Coronary artery (tissue), 2 donors: ENCODE data around the gene IGLL5.

Experiments used
- DNase-seq: peaks from one replicate; pipeline ENCODE4 v3.0.0-alpha.2; 2017; ENCODE audit warnings: low spot score
- H3K27ac ChIP-seq, 2 donors: fragments of 200-600 bp; sonication (generic); one replicate each; pipeline ENCODE4 v1.5.1; 2016 to 2019
- H3K4me3 ChIP-seq: fragments of 200-600 bp; sonication (generic); 2 replicates; pipeline ENCODE4 v1.5.1; 2016; ENCODE audit warnings: mild to moderate bottlenecking, moderate library complexity
- CTCF ChIP-seq: fragments of 200-600 bp; sonication (generic); IDR thresholded peaks from one replicate; pipeline ENCODE4 v1.5.1; 2019; ENCODE audit warnings: antibody characterized with exemption

The IGLL5 gene

GRCh38 chr22:22931557-22932270, 44.1 kb downstream of the IGLL5 start:
- Histone ChIP-seq H3K4me3 (no peak overlapping the region), H3K27ac (no peak overlapping the region)
- DNase-seq, result no peak
- TF ChIP-seq CTCF, result no peak

DNA sequence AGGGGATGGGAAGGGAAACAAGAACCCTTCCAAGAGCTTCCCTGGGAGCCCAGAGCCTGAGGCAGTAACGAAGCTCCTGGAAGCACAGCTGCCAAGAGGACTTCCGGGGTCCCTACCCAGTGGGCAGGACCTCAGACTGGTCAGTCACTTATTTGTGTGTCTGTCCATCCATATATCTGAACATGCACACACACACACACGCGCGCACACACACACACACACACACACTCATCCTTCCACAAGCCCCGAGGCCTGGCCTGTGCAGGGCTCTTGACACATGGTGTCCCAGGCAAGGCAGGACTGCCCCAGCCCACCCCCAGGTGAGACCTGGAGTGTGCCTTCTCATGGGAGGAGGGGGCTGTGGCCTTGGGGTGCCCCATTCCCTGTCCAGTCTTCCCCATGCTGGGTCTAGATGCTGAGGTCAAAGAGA, 44.9 kb downstream of the IGLL5 start:
- no peak overlapping the region for H3K27ac ChIP-seq
- no peak for TF ChIP-seq CTCF
- no peak for DNase-seq
- H3K4me3 ChIP-seq, result no peak overlapping the region

GRCh38 chr22:22933100-22933806, 45.6 kb downstream of the IGLL5 start:
- Histone ChIP-seq H3K4me3 (no peak overlapping the region), H3K27ac (no peak overlapping the region)
- no peak for DNase-seq
- TF ChIP-seq CTCF, result no peak

- no peak overlapping the region for H3K27ac ChIP-seq
- H3K4me3 ChIP-seq, result no peak overlapping the region
- no peak for TF ChIP-seq CTCF
- no peak for DNase-seq
These were observed 46.4 kb downstream of the IGLL5 start for GRCh38 chr22:22933807-22934542.

DNA sequence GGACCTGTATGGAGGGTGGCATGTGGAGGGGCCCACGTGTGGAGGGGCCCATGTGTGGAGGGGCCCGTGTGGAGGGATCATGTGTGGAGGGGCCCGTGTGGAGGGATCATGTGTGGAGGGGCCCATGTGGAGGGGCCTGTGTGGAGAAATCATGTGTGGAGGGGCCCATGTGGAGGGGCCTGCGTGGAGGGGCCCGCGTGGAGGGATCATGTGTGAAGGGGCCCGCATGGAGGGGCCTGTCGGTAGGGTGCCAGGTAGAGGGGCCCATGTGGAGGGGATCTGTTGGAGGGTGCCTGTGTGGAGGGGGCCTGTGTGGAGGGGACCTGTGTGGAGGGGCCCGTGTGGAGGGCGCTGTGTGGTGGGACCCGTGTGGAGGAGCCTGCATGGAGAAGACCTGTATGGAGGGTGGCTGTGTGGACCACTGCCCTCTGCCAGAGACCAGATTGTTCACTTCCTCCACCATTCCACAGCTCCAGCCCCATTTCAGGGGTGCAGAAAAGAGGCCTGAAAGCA, 47.0 kb downstream of the IGLL5 start:
- DNase-seq, result no peak
- Histone ChIP-seq H3K27ac (no peak overlapping the region), H3K4me3 (no peak overlapping the region)
- no peak for TF ChIP-seq CTCF

DNA sequence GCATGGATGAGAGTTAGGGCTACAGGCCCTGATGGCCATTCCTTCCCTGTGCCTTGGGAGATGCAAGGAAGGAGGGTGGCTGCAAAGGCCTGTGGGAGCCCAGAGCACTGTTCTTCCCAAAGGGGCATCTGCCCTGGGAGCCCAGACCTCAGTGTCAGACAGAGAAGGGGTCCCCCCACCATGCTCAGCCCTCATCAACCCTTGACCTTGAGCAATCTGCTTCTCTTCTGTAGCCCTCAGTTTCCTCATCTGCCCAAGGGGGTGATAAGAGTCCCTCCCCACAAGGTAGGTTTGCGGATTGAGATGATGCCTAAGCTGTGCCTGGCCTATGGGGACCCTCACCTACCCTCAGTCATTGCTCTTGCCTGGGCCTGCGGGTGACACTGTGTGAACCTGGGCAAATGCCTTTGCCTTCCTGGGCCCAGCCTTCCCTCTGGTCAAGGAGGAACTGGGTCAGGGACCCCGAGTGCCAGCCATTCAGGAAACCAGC, 47.5 kb downstream of the IGLL5 start:
- no peak for TF ChIP-seq CTCF
- Histone ChIP-seq H3K4me3 (no peak overlapping the region), H3K27ac (no peak overlapping the region)
- DNase-seq, result no peak
